ENCODE data around the gene PCSK2. TPM values are rescaled to one million over a fixed set of nuclear protein-coding genes. Genes with fewer than 3 reads are reported as not detected.

The PCSK2 gene
- total and polyA plus RNA-seq, 4 donors: 0.51 to 9.8 (median 1.5) TPM

DNA sequence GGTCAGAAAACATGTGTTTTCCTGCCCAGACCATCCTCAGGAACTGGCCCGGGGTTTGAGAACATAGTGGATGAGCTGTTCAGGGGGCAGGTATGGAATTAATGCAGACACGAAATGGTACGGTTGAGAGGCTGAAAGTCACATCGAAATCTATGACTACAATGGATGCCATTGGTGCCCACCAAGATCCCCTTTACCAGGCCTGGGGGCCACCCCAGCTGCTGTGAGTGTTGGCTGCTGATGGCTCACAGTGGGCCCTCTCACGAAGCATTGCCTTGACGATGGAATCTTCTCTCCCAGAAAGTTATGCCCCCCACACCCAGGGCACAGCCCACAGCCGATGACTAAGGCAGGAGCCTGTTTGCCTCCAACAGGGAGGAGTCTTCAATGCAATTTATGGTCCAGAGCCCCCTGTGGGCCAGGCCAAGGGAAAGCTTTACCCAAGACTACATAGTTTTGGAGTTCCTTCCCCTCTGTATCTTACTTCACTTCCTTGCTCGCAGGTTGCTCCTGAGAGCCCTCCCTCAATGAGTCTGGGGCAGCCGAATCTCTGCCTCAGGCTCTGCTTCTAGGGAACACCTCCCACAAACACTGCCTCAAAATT lies 211.7 kb downstream of the PCSK2 start:
- H3K36me3 ChIP-seq (ENCODE audit: control insufficient read depth in 4 of 4, insufficient read depth in 4 of 4, low read length in 4 of 4): no peaks in the 10 kb centered on the region
- H3K4me3 ChIP-seq: no peak overlapping the region
- TF ChIP-seq, protein P1, sequence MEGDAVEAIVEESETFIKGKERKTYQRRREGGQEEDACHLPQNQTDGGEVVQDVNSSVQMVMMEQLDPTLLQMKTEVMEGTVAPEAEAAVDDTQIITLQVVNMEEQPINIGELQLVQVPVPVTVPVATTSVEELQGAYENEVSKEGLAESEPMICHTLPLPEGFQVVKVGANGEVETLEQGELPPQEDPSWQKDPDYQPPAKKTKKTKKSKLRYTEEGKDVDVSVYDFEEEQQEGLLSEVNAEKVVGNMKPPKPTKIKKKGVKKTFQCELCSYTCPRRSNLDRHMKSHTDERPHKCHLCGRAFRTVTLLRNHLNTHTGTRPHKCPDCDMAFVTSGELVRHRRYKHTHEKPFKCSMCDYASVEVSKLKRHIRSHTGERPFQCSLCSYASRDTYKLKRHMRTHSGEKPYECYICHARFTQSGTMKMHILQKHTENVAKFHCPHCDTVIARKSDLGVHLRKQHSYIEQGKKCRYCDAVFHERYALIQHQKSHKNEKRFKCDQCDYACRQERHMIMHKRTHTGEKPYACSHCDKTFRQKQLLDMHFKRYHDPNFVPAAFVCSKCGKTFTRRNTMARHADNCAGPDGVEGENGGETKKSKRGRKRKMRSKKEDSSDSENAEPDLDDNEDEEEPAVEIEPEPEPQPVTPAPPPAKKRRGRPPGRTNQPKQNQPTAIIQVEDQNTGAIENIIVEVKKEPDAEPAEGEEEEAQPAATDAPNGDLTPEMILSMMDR (IDR thresholded peaks at IDR 0.05; ENCODE audit: control extremely low read depth, extremely low read depth): no peak
- DNase-seq: no peak
- no peaks in the 10 kb centered on the region for H3K4me1 ChIP-seq (ENCODE audit: control insufficient read depth in 5 of 5, insufficient read depth in 5 of 5, low read length in 5 of 5)
- no peak overlapping the region for H3K9ac ChIP-seq (ENCODE audit: insufficient read depth in 1 of 2, low read length in 2 of 2)
- peaks cover 0 to 2% (median 0%) of the 10 kb centered on the region in 4 donors for H3K9me3 ChIP-seq (ENCODE audit: control insufficient read depth in 4 of 4, insufficient read depth in 3 of 4, low read length in 3 of 4)
- H3K27ac ChIP-seq (ENCODE audit: low read depth in 1 of 2, low read length in 1 of 2): no peak overlapping the region
- 78 to 87% methylated on average over 9 of the region's 9 CpGs for WGBS, 2 donors
- H3K27me3 ChIP-seq (ENCODE audit: control insufficient read depth in 3 of 3, insufficient read depth in 3 of 3, low read length in 2 of 3): peaks cover 3 to 11% (median 3%) of the 10 kb centered on the region in 3 donors
- no peak for ATAC-seq (ENCODE audit: insufficient read depth, low FRiP score)

GRCh38 chr20:17439616-17440296 lies 212.9 kb downstream of the PCSK2 start:
- Histone ChIP-seq H3K4me1 (ENCODE audit: control insufficient read depth in 5 of 5, insufficient read depth in 5 of 5, low read length in 5 of 5) (no peaks in the 10 kb centered on the region), H3K27me3 (ENCODE audit: control insufficient read depth in 3 of 3, insufficient read depth in 3 of 3, low read length in 2 of 3) (peaks cover 3 to 7% (median 3%) of the 10 kb centered on the region in 3 donors), H3K9ac (ENCODE audit: insufficient read depth in 1 of 2, low read length in 2 of 2) (no peak overlapping the region), H3K27ac (ENCODE audit: low read depth in 1 of 2, low read length in 1 of 2) (no peak overlapping the region), H3K4me3 (no peak overlapping the region), H3K9me3 (ENCODE audit: control insufficient read depth in 4 of 4, insufficient read depth in 3 of 4, low read length in 3 of 4) (peaks cover 0 to 2% (median 0%) of the 10 kb centered on the region in 4 donors), H3K36me3 (ENCODE audit: control insufficient read depth in 4 of 4, insufficient read depth in 4 of 4, low read length in 4 of 4) (no peaks in the 10 kb centered on the region)
- WGBS, 2 donors: 69 to 75% methylated on average over 8 of the region's 8 CpGs
- ATAC-seq (ENCODE audit: insufficient read depth, low FRiP score) (no peak), DNase-seq (no peak)
- TF ChIP-seq, protein P1 (IDR thresholded peaks at IDR 0.05; ENCODE audit: control extremely low read depth, extremely low read depth): no peak

- H3K9ac ChIP-seq (ENCODE audit: insufficient read depth in 1 of 2, low read length in 2 of 2): no peak overlapping the region
- 89 to 100% methylated on average over 1 of the region's 1 CpG for WGBS, 2 donors
- H3K9me3 ChIP-seq (ENCODE audit: control insufficient read depth in 4 of 4, insufficient read depth in 3 of 4, low read length in 3 of 4): peaks cover 0 to 2% (median 0%) of the 10 kb centered on the region in 4 donors
- no peaks in the 10 kb centered on the region for H3K4me1 ChIP-seq (ENCODE audit: control insufficient read depth in 5 of 5, insufficient read depth in 5 of 5, low read length in 5 of 5)
- TF ChIP-seq, protein P1 (IDR thresholded peaks at IDR 0.05; ENCODE audit: control extremely low read depth, extremely low read depth): no peak
- DNase-seq (no peak), ATAC-seq (ENCODE audit: insufficient read depth, low FRiP score) (no peak)
- peaks cover 3 to 4% (median 3%) of the 10 kb centered on the region in 3 donors for H3K27me3 ChIP-seq (ENCODE audit: control insufficient read depth in 3 of 3, insufficient read depth in 3 of 3, low read length in 2 of 3)
- no peaks in the 10 kb centered on the region for H3K36me3 ChIP-seq (ENCODE audit: control insufficient read depth in 4 of 4, insufficient read depth in 4 of 4, low read length in 4 of 4)
- H3K27ac ChIP-seq (ENCODE audit: low read depth in 1 of 2, low read length in 1 of 2): no peak overlapping the region
- no peak overlapping the region for H3K4me3 ChIP-seq
These were observed 214.9 kb downstream of the PCSK2 start for GRCh38 chr20:17441745-17442144.

All from lung (tissue), 12 donors.